ENCODE results near the gene CNFN. TPM values are rescaled to one million over a fixed set of nuclear protein-coding genes. Genes with fewer than 3 reads are reported as not detected.

The CNFN gene
- polyA plus RNA-seq, 2 of the 4 experiments (the other 2 are of a cell fraction), result 5.1 to 33.2 TPM

DNA sequence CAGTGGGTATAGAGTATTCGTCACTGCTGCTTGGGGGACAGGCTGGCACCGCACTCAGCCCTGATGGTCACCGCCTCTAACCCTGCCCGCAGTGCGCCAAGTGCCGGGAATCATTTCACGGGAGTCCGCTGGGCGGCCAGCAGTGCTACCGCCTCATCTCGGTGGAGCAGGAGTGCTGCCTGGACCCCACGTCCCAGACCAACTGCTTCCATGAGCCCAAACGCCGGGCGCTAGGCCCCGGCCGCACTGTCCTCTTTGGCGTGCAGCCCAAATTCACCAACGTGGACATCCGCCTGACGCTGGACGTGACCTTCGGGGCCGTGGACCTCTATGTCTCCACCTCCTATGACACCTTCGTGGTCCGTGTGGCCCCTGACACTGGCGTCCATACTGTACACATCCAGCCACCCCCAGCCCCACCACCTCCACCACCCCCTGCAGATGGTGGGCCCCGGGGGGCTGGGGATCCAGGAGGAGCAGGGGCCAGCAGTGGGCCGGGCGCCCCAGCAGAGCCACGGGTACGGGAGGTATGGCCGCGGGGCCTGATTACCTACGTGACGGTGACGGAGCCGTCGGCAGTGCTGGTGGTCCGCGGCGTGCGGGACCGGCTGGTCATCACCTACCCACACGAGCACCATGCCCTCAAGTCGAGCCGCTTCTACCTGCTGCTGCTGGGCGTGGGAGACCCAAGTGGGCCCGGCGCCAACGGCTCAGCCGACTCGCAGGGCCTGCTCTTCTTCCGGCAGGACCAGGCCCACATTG, 14.5 kb downstream of the CNFN start:
- H3K27ac ChIP-seq, result no peak overlapping the region
- H3K4me2 ChIP-seq, result no peak overlapping the region
- POLR2A ChIA-PET, result interaction anchor here (0.6 kb wide), 1 partner anchor 23 kb away, joined by 3 read pairs; no protein-coding TSS in a partner anchor
- H3K4me3 ChIP-seq, result no peak overlapping the region
- FAIRE-seq (no peak), DNase-seq (ENCODE audit: low read depth in 1 of 2, low spot score in 1 of 2) (no peak), ATAC-seq (no peak)
- CTCF ChIA-PET, result interaction anchor here (1.0 to 3.7 kb wide), 3 partner anchors 11 to 33 kb away, joined by 3 to 20 read pairs (median 3); no protein-coding TSS in a partner anchor
- 94% methylated on average over 54 of the region's 54 CpGs for WGBS (ENCODE audit: missing lambda C conversion rate)
- no peaks in the 10 kb centered on the region for H3K4me1 ChIP-seq
- TF ChIP-seq BHLHE40 (IDR thresholded peaks at IDR 0.05; ENCODE audit: low read depth, low read length), result no peak
- TF ChIP-seq, protein P1, sequence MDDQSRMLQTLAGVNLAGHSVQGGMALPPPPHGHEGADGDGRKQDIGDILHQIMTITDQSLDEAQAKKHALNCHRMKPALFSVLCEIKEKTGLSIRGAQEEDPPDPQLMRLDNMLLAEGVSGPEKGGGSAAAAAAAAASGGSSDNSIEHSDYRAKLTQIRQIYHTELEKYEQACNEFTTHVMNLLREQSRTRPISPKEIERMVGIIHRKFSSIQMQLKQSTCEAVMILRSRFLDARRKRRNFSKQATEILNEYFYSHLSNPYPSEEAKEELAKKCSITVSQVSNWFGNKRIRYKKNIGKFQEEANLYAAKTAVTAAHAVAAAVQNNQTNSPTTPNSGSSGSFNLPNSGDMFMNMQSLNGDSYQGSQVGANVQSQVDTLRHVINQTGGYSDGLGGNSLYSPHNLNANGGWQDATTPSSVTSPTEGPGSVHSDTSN (IDR thresholded peaks at IDR 0.05), result no peak
- no peak for TF ChIP-seq RFX5 (IDR thresholded peaks at IDR 0.05)
- TF ChIP-seq JUN (IDR thresholded peaks at IDR 0.05), result no peak
- no peak for TF ChIP-seq ZSCAN20 (CRISPR knock-in tag; IDR thresholded peaks at IDR 0.05)
- TF ChIP-seq, protein P2, sequence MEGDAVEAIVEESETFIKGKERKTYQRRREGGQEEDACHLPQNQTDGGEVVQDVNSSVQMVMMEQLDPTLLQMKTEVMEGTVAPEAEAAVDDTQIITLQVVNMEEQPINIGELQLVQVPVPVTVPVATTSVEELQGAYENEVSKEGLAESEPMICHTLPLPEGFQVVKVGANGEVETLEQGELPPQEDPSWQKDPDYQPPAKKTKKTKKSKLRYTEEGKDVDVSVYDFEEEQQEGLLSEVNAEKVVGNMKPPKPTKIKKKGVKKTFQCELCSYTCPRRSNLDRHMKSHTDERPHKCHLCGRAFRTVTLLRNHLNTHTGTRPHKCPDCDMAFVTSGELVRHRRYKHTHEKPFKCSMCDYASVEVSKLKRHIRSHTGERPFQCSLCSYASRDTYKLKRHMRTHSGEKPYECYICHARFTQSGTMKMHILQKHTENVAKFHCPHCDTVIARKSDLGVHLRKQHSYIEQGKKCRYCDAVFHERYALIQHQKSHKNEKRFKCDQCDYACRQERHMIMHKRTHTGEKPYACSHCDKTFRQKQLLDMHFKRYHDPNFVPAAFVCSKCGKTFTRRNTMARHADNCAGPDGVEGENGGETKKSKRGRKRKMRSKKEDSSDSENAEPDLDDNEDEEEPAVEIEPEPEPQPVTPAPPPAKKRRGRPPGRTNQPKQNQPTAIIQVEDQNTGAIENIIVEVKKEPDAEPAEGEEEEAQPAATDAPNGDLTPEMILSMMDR (IDR thresholded peaks at IDR 0.05), result no peak
- TF ChIP-seq, protein P3, sequence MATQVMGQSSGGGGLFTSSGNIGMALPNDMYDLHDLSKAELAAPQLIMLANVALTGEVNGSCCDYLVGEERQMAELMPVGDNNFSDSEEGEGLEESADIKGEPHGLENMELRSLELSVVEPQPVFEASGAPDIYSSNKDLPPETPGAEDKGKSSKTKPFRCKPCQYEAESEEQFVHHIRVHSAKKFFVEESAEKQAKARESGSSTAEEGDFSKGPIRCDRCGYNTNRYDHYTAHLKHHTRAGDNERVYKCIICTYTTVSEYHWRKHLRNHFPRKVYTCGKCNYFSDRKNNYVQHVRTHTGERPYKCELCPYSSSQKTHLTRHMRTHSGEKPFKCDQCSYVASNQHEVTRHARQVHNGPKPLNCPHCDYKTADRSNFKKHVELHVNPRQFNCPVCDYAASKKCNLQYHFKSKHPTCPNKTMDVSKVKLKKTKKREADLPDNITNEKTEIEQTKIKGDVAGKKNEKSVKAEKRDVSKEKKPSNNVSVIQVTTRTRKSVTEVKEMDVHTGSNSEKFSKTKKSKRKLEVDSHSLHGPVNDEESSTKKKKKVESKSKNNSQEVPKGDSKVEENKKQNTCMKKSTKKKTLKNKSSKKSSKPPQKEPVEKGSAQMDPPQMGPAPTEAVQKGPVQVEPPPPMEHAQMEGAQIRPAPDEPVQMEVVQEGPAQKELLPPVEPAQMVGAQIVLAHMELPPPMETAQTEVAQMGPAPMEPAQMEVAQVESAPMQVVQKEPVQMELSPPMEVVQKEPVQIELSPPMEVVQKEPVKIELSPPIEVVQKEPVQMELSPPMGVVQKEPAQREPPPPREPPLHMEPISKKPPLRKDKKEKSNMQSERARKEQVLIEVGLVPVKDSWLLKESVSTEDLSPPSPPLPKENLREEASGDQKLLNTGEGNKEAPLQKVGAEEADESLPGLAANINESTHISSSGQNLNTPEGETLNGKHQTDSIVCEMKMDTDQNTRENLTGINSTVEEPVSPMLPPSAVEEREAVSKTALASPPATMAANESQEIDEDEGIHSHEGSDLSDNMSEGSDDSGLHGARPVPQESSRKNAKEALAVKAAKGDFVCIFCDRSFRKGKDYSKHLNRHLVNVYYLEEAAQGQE (IDR thresholded peaks at IDR 0.05), result no peak
- TF ChIP-seq CBX2 (IDR thresholded peaks at IDR 0.05; ENCODE audit: borderline replicate concordance, low read depth), result no peak
- H3K9me3 ChIP-seq, result no peaks in the 10 kb centered on the region

DNA sequence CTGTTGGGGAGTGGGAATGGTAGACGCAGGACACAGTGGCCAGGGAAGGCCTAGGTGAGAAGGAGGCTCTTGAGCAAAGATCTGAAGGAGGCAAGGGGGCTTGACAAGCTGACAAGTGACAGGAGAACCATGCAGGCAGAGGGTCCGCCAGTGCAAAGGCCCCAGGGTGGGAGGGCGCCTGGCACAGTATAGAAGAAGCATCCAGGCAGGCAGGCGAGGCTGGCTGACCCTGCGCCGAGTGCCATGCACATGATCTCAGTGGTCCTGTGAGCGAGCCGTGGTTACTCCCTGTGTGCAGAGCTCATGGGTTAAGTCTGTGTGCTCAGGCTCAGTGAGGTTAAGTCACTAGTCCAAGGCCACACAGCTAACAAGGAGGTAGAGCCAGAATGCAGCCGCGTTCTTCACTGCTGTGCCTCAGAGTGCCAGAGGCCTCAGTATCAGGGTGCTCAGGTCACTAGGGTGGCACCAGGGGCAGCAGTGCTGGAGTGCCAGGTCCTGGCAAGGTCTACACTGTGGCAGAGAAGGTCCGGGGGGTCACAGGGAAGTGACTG, 15.2 kb downstream of the CNFN start:
- Histone ChIP-seq H3K27ac (no peak overlapping the region), H3K4me3 (no peak overlapping the region), H3K4me1 (no peaks in the 10 kb centered on the region), H3K4me2 (no peak overlapping the region), H3K9me3 (no peaks in the 10 kb centered on the region)
- CTCF ChIA-PET, result interaction anchor here (0.7 to 1.2 kb wide), 2 partner anchors 24 to 32 kb away, joined by 3 read pairs; no protein-coding TSS in a partner anchor
- TF ChIP-seq ZFP36 (IDR thresholded peaks at IDR 0.05; ENCODE audit: borderline replicate concordance, partially characterized antibody), result peak; percentile 33
- TF ChIP-seq, protein P3 (IDR thresholded peaks at IDR 0.05), result no peak
- no peak for TF ChIP-seq CBX2 (IDR thresholded peaks at IDR 0.05; ENCODE audit: borderline replicate concordance, low read depth)
- TF ChIP-seq CHD2 (IDR thresholded peaks at IDR 0.05; ENCODE audit: low read length, partially characterized antibody), result no peak
- no peak for FAIRE-seq
- 90% methylated on average over 11 of the region's 11 CpGs for WGBS (ENCODE audit: missing lambda C conversion rate)
- peak in 1 of 2 experiments; percentile 25; a peak in 1 of 6 replicates for ATAC-seq
- no peak for DNase-seq (ENCODE audit: low read depth in 1 of 2, low spot score in 1 of 2)
- POLR2A ChIA-PET, result interaction anchor here (0.6 kb wide), 1 partner anchor 23 kb away, joined by 3 read pairs; no protein-coding TSS in a partner anchor
